Cardiac muscle cell (in vitro differentiated cells and primary cell): ENCODE measurements around the gene INTS6L. TPM values are rescaled to one million over a fixed set of nuclear protein-coding genes. Genes with fewer than 3 reads are reported as not detected.
A peak's percentile ranks its signal among the peaks of the same experiment; 100 is the strongest.

ENCODE experiments used
- DNase-seq, 2 donors: peaks; one replicate each; pipeline versions ENCODE4 v3.0.0 to v3.0.0-alpha.2; 2010 to 2017; ENCODE audit warnings: low read depth in 1 of 2, low spot score in 1 of 2
- H3K27ac ChIP-seq: fragments of 200-600 bp; sonication (generic); 2 replicates; pipeline ENCODE4 v1.5.1; 2016
- H3K27me3 ChIP-seq: fragments of 200-600 bp; sonication (generic); 2 replicates; pipeline ENCODE4 v1.6.0; 2016; ENCODE audit warnings: control low read depth
- H3K36me3 ChIP-seq: fragments of 200-600 bp; sonication (generic); 2 replicates; pipeline ENCODE4 v1.5.1; 2016; ENCODE audit warnings: control low read depth
- H3K4me1 ChIP-seq: fragments of 200-600 bp; sonication (generic); 2 replicates; pipeline ENCODE4 v1.8.1; 2017; ENCODE audit warnings: low read depth, mild to moderate bottlenecking, mixed run types
- H3K4me3 ChIP-seq: fragments of 200-600 bp; sonication (generic); 2 replicates; pipeline ENCODE4 v1.5.1; 2016; ENCODE audit warnings: mild to moderate bottlenecking
- H3K9me3 ChIP-seq: fragments of 200-600 bp; sonication (generic); 2 replicates; pipeline ENCODE4 v1.5.1; 2017; ENCODE audit warnings: low read depth, mild to moderate bottlenecking, control low read depth
- polyA plus RNA-seq: library from polyadenylated mRNA; unstranded; fragments of >200 nt; fragmentation: Nextera tagmentation; extraction: Ambion mirVana; gene quantifications from 2 replicates; pipeline ENCODE4 v1.2.1, GENCODE V29; 2016
- total RNA-seq: library from RNA; depleted of rRNA; stranded (reverse); fragments of >200 nt; gene quantifications from 2 replicates; pipeline ENCODE4 v1.2.3, GENCODE V29; 2016
- TF ChIP-seq, protein P1 (sequence below): IDR thresholded peaks from 2 replicates; pipeline ENCODE4 v1.5.1; 2012; ENCODE audit warnings: low read depth, mild to moderate bottlenecking, low read length

The INTS6L gene
- total RNA-seq (34.1 and 49.3 TPM in 2 replicates), polyA plus RNA-seq (21.2 and 34.4 TPM in 2 replicates)

DNA sequence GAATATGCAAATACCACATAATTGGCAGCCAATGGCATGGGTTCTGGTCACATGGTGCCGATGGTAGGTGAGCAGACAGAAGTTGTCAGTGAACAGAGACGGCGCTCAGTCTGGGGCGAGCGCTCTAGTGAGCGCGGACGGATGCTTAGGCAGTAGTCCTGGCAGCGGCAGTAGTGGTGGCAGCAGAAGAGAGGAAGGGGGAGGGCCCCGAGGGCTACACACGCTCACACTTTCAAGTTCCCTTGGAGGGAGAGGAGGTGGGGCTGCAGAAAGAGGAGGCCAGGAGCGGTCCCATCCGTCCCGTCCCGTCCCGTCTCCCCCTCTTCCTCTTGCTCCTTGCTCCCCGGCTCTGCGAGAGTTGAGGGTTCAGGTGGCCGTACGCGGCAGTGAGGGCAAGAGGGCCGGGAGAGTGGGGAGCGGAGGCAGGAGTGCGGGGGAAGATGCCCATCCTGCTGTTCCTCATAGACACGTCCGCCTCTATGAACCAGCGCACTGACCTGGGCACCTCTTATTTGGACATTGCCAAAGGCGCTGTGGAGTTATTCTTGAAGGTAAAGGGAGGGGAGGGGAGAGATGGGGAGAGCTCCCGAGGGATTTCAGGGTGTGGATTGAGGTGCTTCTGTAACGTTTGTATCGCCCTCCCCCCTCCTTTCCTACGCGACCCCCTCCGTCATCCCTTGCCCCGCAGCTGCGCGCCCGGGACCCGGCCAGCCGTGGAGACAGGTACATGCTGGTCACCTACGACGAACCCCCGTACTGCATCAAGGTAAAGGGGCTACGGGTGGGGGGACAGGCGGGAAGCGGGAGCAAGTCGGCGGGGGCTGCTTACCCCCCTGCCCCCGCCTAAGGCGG, at the start of gene INTS6L:
Gene INTS6L, plus strand, starts transcription at position 108 of the 852 bp plus-strand sequence. Its CDS starts 333 bp downstream, at position 441.
- Histone ChIP-seq H3K36me3 (no peaks in the 10 kb centered on the region), H3K4me3 (peak within 1 kb of the TSS; percentile 93), H3K4me1 (peaks cover 23% of the 10 kb centered on the region), H3K27ac (peak within 1 kb of the TSS; percentile 95), H3K9me3 (no peaks in the 10 kb centered on the region), H3K27me3 (no peaks in the 10 kb centered on the region)
- DNase-seq: peak; percentile 89 to 94
- TF ChIP-seq, protein P1, sequence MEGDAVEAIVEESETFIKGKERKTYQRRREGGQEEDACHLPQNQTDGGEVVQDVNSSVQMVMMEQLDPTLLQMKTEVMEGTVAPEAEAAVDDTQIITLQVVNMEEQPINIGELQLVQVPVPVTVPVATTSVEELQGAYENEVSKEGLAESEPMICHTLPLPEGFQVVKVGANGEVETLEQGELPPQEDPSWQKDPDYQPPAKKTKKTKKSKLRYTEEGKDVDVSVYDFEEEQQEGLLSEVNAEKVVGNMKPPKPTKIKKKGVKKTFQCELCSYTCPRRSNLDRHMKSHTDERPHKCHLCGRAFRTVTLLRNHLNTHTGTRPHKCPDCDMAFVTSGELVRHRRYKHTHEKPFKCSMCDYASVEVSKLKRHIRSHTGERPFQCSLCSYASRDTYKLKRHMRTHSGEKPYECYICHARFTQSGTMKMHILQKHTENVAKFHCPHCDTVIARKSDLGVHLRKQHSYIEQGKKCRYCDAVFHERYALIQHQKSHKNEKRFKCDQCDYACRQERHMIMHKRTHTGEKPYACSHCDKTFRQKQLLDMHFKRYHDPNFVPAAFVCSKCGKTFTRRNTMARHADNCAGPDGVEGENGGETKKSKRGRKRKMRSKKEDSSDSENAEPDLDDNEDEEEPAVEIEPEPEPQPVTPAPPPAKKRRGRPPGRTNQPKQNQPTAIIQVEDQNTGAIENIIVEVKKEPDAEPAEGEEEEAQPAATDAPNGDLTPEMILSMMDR: no peak

DNA sequence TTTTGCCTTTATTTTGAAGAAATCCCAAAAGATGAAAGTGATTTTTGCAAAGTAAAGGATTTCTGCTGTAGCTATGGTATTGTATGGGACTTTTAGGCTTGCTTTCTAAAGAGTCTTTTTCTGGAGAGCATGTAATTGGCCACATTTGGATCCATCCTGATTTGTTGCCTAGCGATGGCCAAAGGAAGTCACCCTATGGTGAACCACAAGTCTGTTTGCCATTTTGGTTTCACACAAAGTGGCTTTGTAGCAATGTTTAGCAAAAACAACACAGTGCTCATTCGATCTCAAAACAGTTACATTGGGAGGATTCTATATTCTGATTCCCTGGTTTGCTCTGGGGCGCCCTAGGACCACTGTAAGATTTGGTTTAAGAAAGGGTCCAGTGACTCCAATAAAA, 44.1 kb upstream of the INTS6L start:
- TF ChIP-seq, protein P1: no peak
- H3K4me3 ChIP-seq: no peak overlapping the region
- no peaks in the 10 kb centered on the region for H3K9me3 ChIP-seq
- no peaks in the 10 kb centered on the region for H3K27me3 ChIP-seq
- no peak overlapping the region for H3K27ac ChIP-seq
- H3K36me3 ChIP-seq: no peaks in the 10 kb centered on the region
- no peaks in the 10 kb centered on the region for H3K4me1 ChIP-seq
- DNase-seq: no peak

DNA sequence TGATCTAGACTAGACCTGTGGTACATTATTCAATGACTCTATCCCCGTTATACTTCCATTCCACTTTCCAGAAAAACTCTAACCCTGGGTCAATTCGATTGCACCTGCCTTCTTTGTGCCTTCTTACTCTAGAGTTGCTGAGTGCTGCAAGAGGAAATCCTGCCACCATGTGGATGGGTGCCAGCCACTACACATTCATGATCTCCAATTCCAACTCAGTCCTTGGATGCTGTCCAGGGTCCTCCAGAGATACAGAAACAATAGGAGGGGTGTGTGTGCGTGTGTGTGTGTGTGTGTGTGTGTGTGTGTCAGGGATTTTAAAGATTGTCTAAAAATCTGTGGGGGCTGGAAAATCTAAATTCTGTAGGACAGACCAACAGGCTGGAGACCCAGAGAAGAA, 42.9 kb upstream of the INTS6L start:
- peak; percentile 79 to 87 for DNase-seq
- Histone ChIP-seq H3K36me3 (no peaks in the 10 kb centered on the region), H3K9me3 (no peaks in the 10 kb centered on the region), H3K27me3 (no peaks in the 10 kb centered on the region), H3K4me1 (no peaks in the 10 kb centered on the region), H3K27ac (no peak overlapping the region), H3K4me3 (no peak overlapping the region)
- TF ChIP-seq, protein P1: peak; percentile 37

GRCh38 chrX:135480076-135480475, 40.4 kb upstream of the INTS6L start:
- Histone ChIP-seq H3K4me3 (no peak overlapping the region), H3K4me1 (peaks cover 3% of the 10 kb centered on the region), H3K27me3 (no peaks in the 10 kb centered on the region), H3K9me3 (no peaks in the 10 kb centered on the region), H3K27ac (no peak overlapping the region), H3K36me3 (no peaks in the 10 kb centered on the region)
- TF ChIP-seq, protein P1: no peak
- no peak for DNase-seq

- Histone ChIP-seq H3K9me3 (no peaks in the 10 kb centered on the region), H3K36me3 (no peaks in the 10 kb centered on the region), H3K27me3 (no peaks in the 10 kb centered on the region), H3K27ac (no peak overlapping the region), H3K4me1 (peaks cover 3% of the 10 kb centered on the region), H3K4me3 (no peak overlapping the region)
- DNase-seq: no peak
- TF ChIP-seq, protein P1: no peak
Measured at GRCh38 chrX:135481696-135482179, 38.7 kb upstream of the INTS6L start.
